ENCODE data around the gene GUCY2C.

Gene GUCY2C

GRCh38 chr12:14650789-14651188, 45.6 kb downstream of the GUCY2C start:
- Histone ChIP-seq H3K4me3 (ENCODE audit: insufficient read depth, low read length, poor library complexity, severe bottlenecking) (no peak overlapping the region), H2AFZ (ENCODE audit: low read depth, low read length, severe bottlenecking) (no peak overlapping the region), H3K27ac (ENCODE audit: low read depth, low read length) (no peak overlapping the region), H3K27me3 (ENCODE audit: low read length) (no peaks in the 10 kb centered on the region), H3K36me3 (ENCODE audit: low read length) (no peaks in the 10 kb centered on the region), H3K79me2 (ENCODE audit: insufficient read depth, low read length) (no peaks in the 10 kb centered on the region), H3F3A (ENCODE audit: insufficient read depth) (no peaks in the 10 kb centered on the region), H3K9me2 (replicated peaks; ENCODE audit: insufficient read depth, low read length) (no peaks in the 10 kb centered on the region), H4K20me1 (ENCODE audit: low read depth, low read length) (no peaks in the 10 kb centered on the region), H3K9ac (ENCODE audit: low read length) (no peak overlapping the region), H3K9me3 (ENCODE audit: insufficient read depth, low read length) (no peaks in the 10 kb centered on the region), H3K4me2 (ENCODE audit: low read depth, low read length, poor library complexity, severe bottlenecking) (no peak overlapping the region)
- no peak for TF ChIP-seq EZH2phosphoT487 (conservative IDR thresholded peaks at IDR 0.05; ENCODE audit: low read length)
- TF ChIP-seq, protein P1, sequence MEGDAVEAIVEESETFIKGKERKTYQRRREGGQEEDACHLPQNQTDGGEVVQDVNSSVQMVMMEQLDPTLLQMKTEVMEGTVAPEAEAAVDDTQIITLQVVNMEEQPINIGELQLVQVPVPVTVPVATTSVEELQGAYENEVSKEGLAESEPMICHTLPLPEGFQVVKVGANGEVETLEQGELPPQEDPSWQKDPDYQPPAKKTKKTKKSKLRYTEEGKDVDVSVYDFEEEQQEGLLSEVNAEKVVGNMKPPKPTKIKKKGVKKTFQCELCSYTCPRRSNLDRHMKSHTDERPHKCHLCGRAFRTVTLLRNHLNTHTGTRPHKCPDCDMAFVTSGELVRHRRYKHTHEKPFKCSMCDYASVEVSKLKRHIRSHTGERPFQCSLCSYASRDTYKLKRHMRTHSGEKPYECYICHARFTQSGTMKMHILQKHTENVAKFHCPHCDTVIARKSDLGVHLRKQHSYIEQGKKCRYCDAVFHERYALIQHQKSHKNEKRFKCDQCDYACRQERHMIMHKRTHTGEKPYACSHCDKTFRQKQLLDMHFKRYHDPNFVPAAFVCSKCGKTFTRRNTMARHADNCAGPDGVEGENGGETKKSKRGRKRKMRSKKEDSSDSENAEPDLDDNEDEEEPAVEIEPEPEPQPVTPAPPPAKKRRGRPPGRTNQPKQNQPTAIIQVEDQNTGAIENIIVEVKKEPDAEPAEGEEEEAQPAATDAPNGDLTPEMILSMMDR (IDR thresholded peaks at IDR 0.05; ENCODE audit: insufficient read depth, low read length, poor library complexity, severe bottlenecking) = no peak

DNA sequence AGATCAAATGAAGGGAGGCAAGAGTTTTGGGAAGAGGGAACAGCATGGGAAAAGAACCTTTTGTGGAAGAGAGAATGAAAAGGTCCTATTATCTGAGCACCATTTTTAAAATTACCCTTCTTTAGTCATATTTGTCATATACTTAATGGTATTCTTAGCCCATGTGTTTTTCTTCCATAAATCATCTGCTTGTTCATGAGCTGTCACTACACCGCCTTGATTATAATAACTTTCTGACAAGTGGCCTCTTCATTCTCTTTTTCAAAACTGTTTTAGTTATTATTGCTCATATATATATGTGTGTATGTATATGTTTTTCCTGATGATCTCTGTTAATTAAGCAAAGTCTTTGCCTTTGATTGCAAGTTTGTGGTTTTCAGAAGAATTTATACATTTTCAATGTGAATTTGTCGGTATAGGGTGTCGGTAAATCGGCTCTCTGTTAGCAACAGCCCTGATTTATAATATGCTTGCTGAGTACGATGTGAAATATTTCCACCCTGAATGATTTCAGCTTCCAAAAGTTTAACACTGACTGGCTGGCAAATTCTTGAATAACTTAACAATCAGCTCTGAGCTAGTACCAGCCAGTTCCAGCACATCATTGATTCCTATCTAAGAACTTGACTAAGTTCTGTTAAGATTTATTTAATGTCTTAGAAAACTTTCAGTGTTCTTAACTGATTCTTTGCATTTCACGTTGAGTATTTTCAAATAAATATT, 49.2 kb downstream of the GUCY2C start:
- no peaks in the 10 kb centered on the region for H3K27me3 ChIP-seq (ENCODE audit: low read length)
- TF ChIP-seq, protein P1 (IDR thresholded peaks at IDR 0.05; ENCODE audit: insufficient read depth, low read length, poor library complexity, severe bottlenecking) = no peak
- TF ChIP-seq EZH2phosphoT487 (conservative IDR thresholded peaks at IDR 0.05; ENCODE audit: low read length) = no peak
- no peaks in the 10 kb centered on the region for H3K36me3 ChIP-seq (ENCODE audit: low read length)
- no peak overlapping the region for H2AFZ ChIP-seq (ENCODE audit: low read depth, low read length, severe bottlenecking)
- no peaks in the 10 kb centered on the region for H3K9me3 ChIP-seq (ENCODE audit: insufficient read depth, low read length)
- H3K27ac ChIP-seq (ENCODE audit: low read depth, low read length) = no peak overlapping the region
- no peaks in the 10 kb centered on the region for H3K79me2 ChIP-seq (ENCODE audit: insufficient read depth, low read length)
- no peaks in the 10 kb centered on the region for H3K9me2 ChIP-seq (replicated peaks; ENCODE audit: insufficient read depth, low read length)
- H3K4me3 ChIP-seq (ENCODE audit: insufficient read depth, low read length, poor library complexity, severe bottlenecking) = no peak overlapping the region
- H4K20me1 ChIP-seq (ENCODE audit: low read depth, low read length) = no peaks in the 10 kb centered on the region
- no peak overlapping the region for H3K9ac ChIP-seq (ENCODE audit: low read length)
- H3K4me2 ChIP-seq (ENCODE audit: low read depth, low read length, poor library complexity, severe bottlenecking) = no peak overlapping the region
- no peaks in the 10 kb centered on the region for H3F3A ChIP-seq (ENCODE audit: insufficient read depth)

- no peaks in the 10 kb centered on the region for H4K20me1 ChIP-seq (ENCODE audit: low read depth, low read length)
- H3K4me3 ChIP-seq (ENCODE audit: insufficient read depth, low read length, poor library complexity, severe bottlenecking) = no peak overlapping the region
- H3K9ac ChIP-seq (ENCODE audit: low read length) = no peak overlapping the region
- H3K4me2 ChIP-seq (ENCODE audit: low read depth, low read length, poor library complexity, severe bottlenecking) = no peak overlapping the region
- H3F3A ChIP-seq (ENCODE audit: insufficient read depth) = no peaks in the 10 kb centered on the region
- H3K36me3 ChIP-seq (ENCODE audit: low read length) = no peaks in the 10 kb centered on the region
- no peak overlapping the region for H2AFZ ChIP-seq (ENCODE audit: low read depth, low read length, severe bottlenecking)
- no peak overlapping the region for H3K27ac ChIP-seq (ENCODE audit: low read depth, low read length)
- no peaks in the 10 kb centered on the region for H3K27me3 ChIP-seq (ENCODE audit: low read length)
- H3K9me2 ChIP-seq (replicated peaks; ENCODE audit: insufficient read depth, low read length) = no peaks in the 10 kb centered on the region
- TF ChIP-seq EZH2phosphoT487 (conservative IDR thresholded peaks at IDR 0.05; ENCODE audit: low read length) = no peak
- TF ChIP-seq, protein P1 (IDR thresholded peaks at IDR 0.05; ENCODE audit: insufficient read depth, low read length, poor library complexity, severe bottlenecking) = no peak
- H3K9me3 ChIP-seq (ENCODE audit: insufficient read depth, low read length) = no peaks in the 10 kb centered on the region
- H3K79me2 ChIP-seq (ENCODE audit: insufficient read depth, low read length) = no peaks in the 10 kb centered on the region
These were observed 53.1 kb downstream of the GUCY2C start for GRCh38 chr12:14643251-14643650.

All from SU-DHL-6 (cell line).